NCI-H1092 (cell line): ENCODE measurements around the gene HDGFL2.
"Not testable (repeated sequence)": the region's sequence is repeated elsewhere in the genome, so short reads cannot be mapped to it uniquely, and the experiment has no call there.

Experiments used
- DNase-seq: peaks from one replicate; lab custom pipeline; 2025; lab: John Stamatoyannopoulos, UW

The HDGFL2 gene

GRCh38 chr19:4516199-4516938 lies 44.3 kb downstream of the HDGFL2 start:
- DNase-seq, result no peak

DNA sequence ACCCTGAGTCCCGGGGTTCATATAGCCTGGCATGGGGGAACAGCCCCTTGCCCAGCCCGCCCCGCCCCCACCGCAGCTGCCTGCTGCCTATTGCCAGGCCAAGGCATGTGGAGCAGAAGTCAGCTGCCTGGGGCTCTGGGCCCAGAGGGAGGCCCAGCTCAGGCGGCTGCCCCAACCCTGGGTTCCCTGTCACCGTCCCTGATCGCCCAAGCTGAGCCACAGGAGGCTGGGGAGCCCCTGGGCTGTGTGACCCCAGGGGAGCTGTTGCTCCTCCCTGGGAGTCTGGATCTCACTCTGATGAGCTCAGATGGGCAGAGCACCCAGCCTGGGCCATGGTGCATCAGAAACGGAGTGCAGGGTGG lies 44.8 kb downstream of the HDGFL2 start:
- no peak for DNase-seq

DNA sequence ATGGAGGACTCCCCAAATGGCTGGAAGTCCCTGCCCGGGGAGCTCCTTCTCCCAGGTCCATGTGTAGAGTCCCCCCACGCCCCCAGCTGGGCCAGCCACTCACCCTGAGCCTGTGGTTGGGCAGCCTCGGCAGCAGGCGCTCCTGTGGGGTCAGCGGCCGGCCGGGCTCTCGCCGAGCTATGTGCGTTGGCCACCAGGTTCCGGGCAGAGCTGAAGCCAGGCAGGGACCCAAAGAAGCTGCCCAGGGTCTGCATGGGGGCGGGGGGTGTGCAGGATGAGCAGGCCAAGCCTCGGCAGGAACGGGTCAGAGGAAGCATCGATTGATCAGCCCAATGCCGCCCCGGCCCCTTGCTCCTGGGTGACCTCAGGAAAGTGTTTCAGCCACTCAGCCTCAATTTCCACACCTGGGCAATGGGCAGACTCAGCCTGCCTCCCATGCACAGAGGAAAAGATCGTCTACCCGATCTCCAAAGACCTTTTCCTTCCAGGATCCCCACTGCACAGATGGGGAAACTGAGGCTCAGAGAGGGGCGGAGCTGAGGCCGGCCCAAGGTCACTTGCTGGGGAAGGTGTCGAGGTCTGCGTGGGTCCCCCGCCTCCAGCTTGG lies 45.5 kb downstream of the HDGFL2 start:
- no peak for DNase-seq

- DNase-seq, result no peak
Measured at GRCh38 chr19:4518345-4519171, 46.5 kb downstream of the HDGFL2 start, which contains the start of gene PLIN4. Gene PLIN4 (minus strand): TSS chr19:4518486. CDS start chr19:4518272, 214 bp downstream.

- DNase-seq, result no peak
Measured at GRCh38 chr19:4519172-4519496, 47.0 kb downstream of the HDGFL2 start.

DNA sequence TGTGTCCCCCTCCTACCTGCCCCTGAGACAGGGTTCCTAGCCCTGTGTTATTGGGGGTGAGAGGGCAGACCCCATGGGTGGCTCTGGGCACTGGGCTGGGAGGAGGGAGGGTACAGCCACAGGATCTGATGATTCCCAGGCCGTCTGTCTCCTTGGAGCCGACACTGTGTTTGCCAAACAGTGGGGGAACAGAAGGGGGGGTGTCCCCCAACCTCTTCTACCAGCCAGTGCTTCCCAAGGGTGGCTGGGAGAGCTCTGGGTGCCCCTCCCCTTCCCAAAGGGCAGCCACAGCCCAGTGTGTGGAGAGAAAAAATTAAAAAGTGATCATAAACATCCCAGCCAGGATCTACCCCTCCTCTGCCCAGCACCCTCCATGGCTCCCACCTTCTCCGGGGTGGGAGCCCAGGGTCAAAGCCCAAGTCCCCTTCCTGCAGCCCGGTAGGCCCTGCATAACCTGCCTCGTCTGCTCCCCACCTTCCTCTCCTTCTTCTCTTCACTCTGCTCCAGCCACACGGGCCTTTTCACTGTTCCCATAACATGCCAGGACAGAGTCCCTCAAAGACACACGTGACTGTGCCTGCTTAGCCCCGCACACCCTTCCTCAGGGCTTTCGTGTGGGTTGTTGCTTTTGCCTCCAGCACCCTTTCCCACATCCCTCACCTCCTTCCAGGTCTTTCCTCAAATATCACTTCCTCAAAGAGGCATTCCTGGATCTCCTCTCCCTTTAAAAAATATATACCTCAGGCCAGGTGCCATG lies 47.6 kb downstream of the HDGFL2 start:
- DNase-seq, result no peak

DNA sequence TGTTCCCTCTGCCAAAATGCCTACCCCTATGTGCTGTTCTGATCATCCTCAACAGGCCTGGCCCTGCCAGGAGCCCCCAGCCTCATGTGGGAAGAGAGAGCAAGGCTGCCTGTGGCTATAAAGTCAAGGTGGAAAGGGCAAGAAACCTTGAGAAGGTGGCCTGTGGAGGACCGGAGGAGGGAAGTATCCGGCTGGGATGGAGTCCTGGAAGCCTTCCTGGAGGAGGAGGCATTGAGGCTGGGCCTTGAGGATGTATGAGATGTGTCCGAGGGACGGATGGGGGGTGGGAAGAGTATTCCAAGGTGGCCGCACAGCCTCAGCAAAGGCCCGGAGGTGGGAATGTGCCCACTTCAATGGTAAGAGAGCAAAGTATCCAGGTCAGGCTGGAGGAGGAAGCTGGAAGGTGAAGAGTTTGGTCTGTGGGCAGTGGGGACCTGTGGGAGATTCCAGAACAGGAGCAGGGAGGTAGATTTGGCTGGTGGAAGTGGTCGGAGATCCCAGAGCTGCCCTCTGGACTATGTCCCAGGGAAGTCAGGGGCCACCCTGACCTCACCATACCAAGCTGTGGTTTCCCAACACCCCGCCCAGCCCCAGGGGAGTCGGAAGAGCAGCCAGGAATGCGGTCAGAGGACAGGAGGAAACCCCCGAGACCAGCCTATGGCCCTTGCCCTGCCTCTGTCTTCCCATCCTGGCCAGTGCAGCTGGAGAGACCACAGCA lies 49.2 kb downstream of the HDGFL2 start:
- DNase-seq, result no peak

DNA sequence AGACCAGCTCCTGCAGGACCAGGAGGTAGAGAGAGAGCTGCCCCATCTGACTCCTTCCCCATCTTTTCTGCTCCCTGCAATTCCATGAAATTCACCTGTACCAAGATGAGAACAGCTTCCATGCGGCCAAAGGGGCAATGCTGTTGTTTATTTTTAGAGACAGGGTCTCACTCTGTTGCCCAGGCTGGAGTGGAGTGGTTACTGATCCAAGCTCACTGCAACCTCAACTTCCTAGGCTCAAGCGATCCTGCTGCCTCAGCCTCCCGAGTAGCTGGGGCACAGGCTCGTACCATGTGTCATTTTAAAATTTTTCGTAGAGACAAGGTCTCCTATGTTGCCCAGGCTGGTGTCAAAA lies 49.8 kb downstream of the HDGFL2 start:
- DNase-seq, result no peak

GRCh38 chr19:4522291-4523002 lies 50.4 kb downstream of the HDGFL2 start:
- DNase-seq, result no peak

DNA sequence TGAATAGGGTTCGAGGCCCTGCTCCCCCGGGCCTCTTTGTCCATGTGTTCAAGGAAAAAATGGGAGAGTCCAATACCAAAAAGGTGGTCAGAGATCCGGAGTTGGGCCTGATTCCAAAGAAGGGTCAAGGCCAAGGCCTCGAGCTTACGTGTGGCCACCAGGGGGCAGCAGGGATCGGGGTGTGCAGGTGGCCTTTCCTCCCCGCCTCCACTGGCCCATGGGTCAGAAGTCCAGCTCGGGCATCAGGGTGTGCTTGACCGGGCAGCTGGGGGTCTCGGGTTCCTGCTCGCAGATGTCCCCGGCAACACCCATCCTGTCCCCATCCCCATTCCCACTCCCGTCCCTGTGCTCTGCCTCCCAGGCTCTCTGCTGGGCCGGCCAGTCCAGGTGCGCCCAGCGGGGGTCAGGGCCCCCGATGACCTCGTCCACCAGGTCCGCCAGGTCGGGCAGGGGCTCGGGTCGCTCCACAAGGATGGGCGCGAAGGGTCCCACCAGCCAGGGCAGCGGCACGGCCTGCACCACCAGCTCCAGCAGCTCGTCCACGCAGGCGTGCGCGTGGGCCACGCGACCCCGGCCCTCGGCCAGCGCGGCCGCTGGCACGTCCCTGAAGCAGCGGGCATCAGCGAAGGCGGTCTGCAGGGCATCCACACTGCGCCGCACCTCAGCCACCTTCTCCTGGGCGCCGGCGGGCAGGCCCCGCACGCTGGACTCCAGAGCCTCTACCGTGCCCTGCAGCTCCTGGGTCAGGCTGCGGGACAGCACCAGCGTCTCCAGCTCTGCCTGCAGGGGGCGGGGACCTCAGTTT lies 51.4 kb downstream of the HDGFL2 start:
- DNase-seq, result no peak

- no peak for DNase-seq
Measured at GRCh38 chr19:4524808-4525562, 52.9 kb downstream of the HDGFL2 start.

GRCh38 chr19:4525563-4526002 lies 53.5 kb downstream of the HDGFL2 start:
- DNase-seq, result no peak

DNA sequence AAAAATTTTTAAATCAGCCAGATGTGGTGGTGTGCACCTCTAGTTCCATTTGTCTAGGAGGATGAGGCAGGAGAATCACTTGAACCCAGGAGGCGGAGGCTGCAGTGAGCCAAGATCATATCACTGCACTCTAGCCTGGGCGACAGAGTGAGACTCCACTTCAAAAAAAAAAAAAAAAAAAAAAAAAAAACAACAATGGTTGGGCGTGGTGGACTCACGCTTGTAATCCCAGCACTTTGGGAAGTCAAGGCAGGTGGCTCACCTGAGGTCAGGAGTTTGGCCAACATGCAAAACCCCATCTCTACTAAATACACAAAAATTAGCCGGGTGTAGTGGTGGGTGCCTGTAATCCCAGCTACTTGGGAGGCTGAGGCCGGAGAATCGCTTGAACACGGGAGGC lies 55.3 kb downstream of the HDGFL2 start:
- DNase-seq, result not testable (repeated sequence)

GRCh38 chr19:4528843-4529242 lies 56.7 kb downstream of the HDGFL2 start:
- no peak for DNase-seq

GRCh38 chr19:4529924-4530522 lies 57.9 kb downstream of the HDGFL2 start:
- no peak for DNase-seq

DNA sequence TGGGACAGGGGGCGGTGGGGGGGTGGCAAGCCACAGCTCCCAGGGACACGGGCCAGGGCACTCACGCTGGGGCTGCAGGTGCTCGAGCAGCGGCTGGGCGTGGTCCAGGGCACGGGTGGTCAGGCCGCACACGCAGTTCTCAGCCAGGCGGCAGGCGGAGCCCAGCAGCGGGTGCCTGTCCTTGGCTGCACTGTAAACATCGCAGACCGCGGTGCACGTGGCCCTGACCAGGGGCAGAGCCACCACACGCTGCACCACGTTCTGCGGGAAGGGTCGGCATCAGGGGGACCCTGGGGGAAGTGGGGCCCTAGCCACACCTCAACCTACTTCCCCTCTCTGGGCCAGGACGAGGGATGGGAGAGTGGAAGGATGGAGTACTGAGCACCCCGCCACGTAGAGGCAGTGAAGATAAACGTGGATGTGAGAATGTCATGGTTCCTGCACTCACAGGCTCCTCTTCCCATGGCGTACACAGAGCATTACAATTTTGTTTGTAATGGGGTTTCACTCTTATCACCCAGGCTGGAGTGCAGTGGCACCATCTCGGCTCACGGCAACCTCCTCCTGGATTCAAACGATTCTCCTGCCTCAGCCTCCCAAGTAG lies 59.6 kb downstream of the HDGFL2 start:
- no peak for DNase-seq

DNA sequence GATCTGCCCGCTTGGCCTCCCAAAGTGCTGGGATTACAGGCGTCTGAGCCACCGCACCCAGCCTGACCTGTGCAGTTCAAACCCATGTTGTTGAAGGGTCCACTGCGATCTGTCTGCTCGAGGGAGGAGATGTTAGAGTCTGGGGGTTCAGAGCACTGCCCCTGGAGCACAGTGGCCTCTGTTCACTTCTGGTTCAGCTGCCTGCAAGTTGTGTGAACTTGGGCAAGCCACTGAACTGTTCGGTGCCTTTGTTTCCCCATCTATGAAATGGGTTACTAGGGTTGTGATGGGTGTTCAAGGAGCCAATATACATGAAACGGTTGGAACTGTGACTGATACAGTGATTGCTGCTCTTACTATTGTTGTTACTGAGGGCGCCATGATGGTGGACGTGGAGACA lies 61.2 kb downstream of the HDGFL2 start:
- DNase-seq, result no peak

DNA sequence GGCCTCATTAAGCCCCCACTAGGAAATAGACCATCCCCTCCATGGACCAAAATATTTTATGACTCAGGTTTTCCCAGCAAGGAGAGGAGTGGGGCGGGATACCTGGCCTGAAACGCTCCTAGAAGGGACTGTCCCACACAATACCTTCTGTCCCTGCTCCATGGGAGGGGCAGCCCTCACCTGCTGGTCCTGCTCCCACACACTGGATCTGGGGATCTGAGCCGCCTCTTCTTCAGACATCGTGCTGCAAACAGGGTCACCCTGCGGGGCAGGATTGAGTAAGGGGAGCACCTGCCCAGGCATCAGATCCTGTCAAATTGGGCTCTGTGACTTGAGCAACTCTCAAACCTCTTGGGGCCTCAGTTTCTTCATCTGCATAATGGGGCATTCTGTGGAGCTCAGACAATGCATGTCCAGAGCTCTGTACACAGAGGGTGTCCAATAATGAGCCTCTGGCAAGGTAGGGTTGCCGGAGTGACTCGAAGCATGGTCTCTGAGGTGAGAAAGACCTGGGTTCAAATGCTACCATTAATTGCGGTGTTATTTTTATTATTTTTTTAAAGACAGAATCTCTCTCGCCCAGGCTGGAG lies 61.8 kb downstream of the HDGFL2 start:
- no peak for DNase-seq
